Activated T-helper 17 cell treated with anti-CD3 and anti-CD28 coated beads, Interleukin-2, amount 50 U/mL, for 72 hours (primary cell): ENCODE results near the gene MLYCD. TPM values are rescaled to one million over a fixed set of nuclear protein-coding genes. Genes with fewer than 3 reads are reported as not detected.

Experiments used
- ATAC-seq: fragments of 150-1000 bp; cut with Tn5 transposase; replicated peaks from 2 replicates; pipeline ENCODE4 v1.10.0; 2021; ENCODE audit warnings: mild to moderate bottlenecking, moderate library complexity
- H3K27ac Mint-ChIP-seq: one replicate; pipeline ENCODE4 v1.8.0; 2022; ENCODE audit warnings: mixed read lengths
- H3K27me3 Mint-ChIP-seq: one replicate; pipeline ENCODE4 v1.8.0; 2022; ENCODE audit warnings: mixed read lengths
- H3K36me3 Mint-ChIP-seq: one replicate; pipeline ENCODE4 v1.8.0; 2022; ENCODE audit warnings: low read depth, mild to moderate bottlenecking, mixed read lengths
- H3K4me1 Mint-ChIP-seq: one replicate; pipeline ENCODE4 v1.8.0; 2022; ENCODE audit warnings: mixed read lengths
- H3K4me3 Mint-ChIP-seq: one replicate; pipeline ENCODE4 v1.8.0; 2022; ENCODE audit warnings: mild to moderate bottlenecking, mixed read lengths
- H3K9me3 Mint-ChIP-seq: one replicate; pipeline ENCODE4 v1.8.0; 2022; ENCODE audit warnings: mixed read lengths
- total RNA-seq, 2 donors: library from RNA; stranded (reverse); gene quantifications; one replicate each; pipeline ENCODE4 v1.2.3, GENCODE V29; 2022

MLYCD gene
- 1 to 10 TPM; 2.7 to 4.3 TPM for total RNA-seq

- H3K9me3 Mint-ChIP-seq: no peaks in the 10 kb centered on the region
- ATAC-seq: peak; percentile 95
- peak within 1 kb of the TSS; percentile 92 for H3K4me3 Mint-ChIP-seq
- H3K36me3 Mint-ChIP-seq: peaks cover 6% of the 10 kb centered on the region
- H3K4me1 Mint-ChIP-seq: peaks cover 28% of the 10 kb centered on the region
- H3K27ac Mint-ChIP-seq: peak within 1 kb of the TSS; percentile 89
- H3K27me3 Mint-ChIP-seq: peaks cover 4% of the 10 kb centered on the region
Measured at GRCh38 chr16:83898463-83899271, at the start of gene MLYCD. TSS of gene MLYCD (plus strand) at chr16:83899115. CDS start at chr16:83899145, 30 bp downstream.

GRCh38 chr16:83849421-83849820 is 49.5 kb upstream of the MLYCD start:
- Mint-ChIP-seq H3K9me3 (no peaks in the 10 kb centered on the region), H3K4me3 (no peak overlapping the region), H3K4me1 (no peaks in the 10 kb centered on the region), H3K36me3 (no peaks in the 10 kb centered on the region), H3K27me3 (peaks cover 16% of the 10 kb centered on the region), H3K27ac (no peak overlapping the region)
- no peak for ATAC-seq

GRCh38 chr16:83850947-83851346 is 48.0 kb upstream of the MLYCD start:
- no peak overlapping the region for H3K27ac Mint-ChIP-seq
- no peak overlapping the region for H3K4me3 Mint-ChIP-seq
- no peaks in the 10 kb centered on the region for H3K9me3 Mint-ChIP-seq
- no peak for ATAC-seq
- H3K36me3 Mint-ChIP-seq: no peaks in the 10 kb centered on the region
- peaks cover 16% of the 10 kb centered on the region for H3K27me3 Mint-ChIP-seq
- H3K4me1 Mint-ChIP-seq: no peaks in the 10 kb centered on the region

GRCh38 chr16:83851473-83851872 is 47.4 kb upstream of the MLYCD start:
- Mint-ChIP-seq H3K27ac (no peak overlapping the region), H3K27me3 (peaks cover 16% of the 10 kb centered on the region), H3K4me3 (no peak overlapping the region), H3K36me3 (no peaks in the 10 kb centered on the region), H3K9me3 (no peaks in the 10 kb centered on the region), H3K4me1 (no peaks in the 10 kb centered on the region)
- no peak for ATAC-seq

- Mint-ChIP-seq H3K9me3 (no peaks in the 10 kb centered on the region), H3K36me3 (no peaks in the 10 kb centered on the region), H3K4me3 (no peak overlapping the region), H3K27ac (no peak overlapping the region), H3K27me3 (peaks cover 13% of the 10 kb centered on the region), H3K4me1 (no peaks in the 10 kb centered on the region)
- ATAC-seq: no peak
Measured at GRCh38 chr16:83852774-83853173, 46.1 kb upstream of the MLYCD start.

GRCh38 chr16:83853834-83854233 is 45.1 kb upstream of the MLYCD start:
- Mint-ChIP-seq H3K4me1 (no peaks in the 10 kb centered on the region), H3K4me3 (no peak overlapping the region), H3K36me3 (no peaks in the 10 kb centered on the region), H3K27ac (no peak overlapping the region), H3K9me3 (no peaks in the 10 kb centered on the region), H3K27me3 (peaks cover 13% of the 10 kb centered on the region)
- ATAC-seq: no peak

- Mint-ChIP-seq H3K4me3 (no peak overlapping the region), H3K36me3 (no peaks in the 10 kb centered on the region), H3K27ac (no peak overlapping the region), H3K4me1 (no peaks in the 10 kb centered on the region), H3K27me3 (peaks cover 13% of the 10 kb centered on the region), H3K9me3 (no peaks in the 10 kb centered on the region)
- no peak for ATAC-seq
Measured at GRCh38 chr16:83854420-83854819, 44.5 kb upstream of the MLYCD start.

- H3K4me3 Mint-ChIP-seq: no peak overlapping the region
- H3K9me3 Mint-ChIP-seq: no peaks in the 10 kb centered on the region
- peaks cover 9% of the 10 kb centered on the region for H3K27me3 Mint-ChIP-seq
- H3K27ac Mint-ChIP-seq: no peak overlapping the region
- H3K36me3 Mint-ChIP-seq: no peaks in the 10 kb centered on the region
- no peaks in the 10 kb centered on the region for H3K4me1 Mint-ChIP-seq
- ATAC-seq: no peak
Measured at GRCh38 chr16:83856792-83857191, 42.1 kb upstream of the MLYCD start.

GRCh38 chr16:83859265-83859664 is 39.6 kb upstream of the MLYCD start:
- Mint-ChIP-seq H3K4me3 (no peak overlapping the region), H3K4me1 (no peaks in the 10 kb centered on the region), H3K9me3 (peaks cover 4% of the 10 kb centered on the region), H3K27ac (no peak overlapping the region), H3K27me3 (peaks cover 4% of the 10 kb centered on the region), H3K36me3 (no peaks in the 10 kb centered on the region)
- no peak for ATAC-seq

GRCh38 chr16:83862661-83863060 is 36.3 kb upstream of the MLYCD start:
- Mint-ChIP-seq H3K4me1 (no peaks in the 10 kb centered on the region), H3K36me3 (no peaks in the 10 kb centered on the region), H3K4me3 (no peak overlapping the region), H3K27ac (no peak overlapping the region), H3K27me3 (peaks cover 20% of the 10 kb centered on the region), H3K9me3 (peaks cover 13% of the 10 kb centered on the region)
- no peak for ATAC-seq

GRCh38 chr16:83863682-83864081 is 35.2 kb upstream of the MLYCD start:
- no peak overlapping the region for H3K27ac Mint-ChIP-seq
- no peak for ATAC-seq
- H3K9me3 Mint-ChIP-seq: peaks cover 13% of the 10 kb centered on the region
- no peaks in the 10 kb centered on the region for H3K4me1 Mint-ChIP-seq
- no peaks in the 10 kb centered on the region for H3K36me3 Mint-ChIP-seq
- H3K27me3 Mint-ChIP-seq: peaks cover 25% of the 10 kb centered on the region
- H3K4me3 Mint-ChIP-seq: no peak overlapping the region

- no peak for ATAC-seq
- Mint-ChIP-seq H3K27me3 (peaks cover 42% of the 10 kb centered on the region), H3K4me1 (no peaks in the 10 kb centered on the region), H3K27ac (no peak overlapping the region), H3K4me3 (no peak overlapping the region), H3K9me3 (peaks cover 9% of the 10 kb centered on the region), H3K36me3 (no peaks in the 10 kb centered on the region)
Measured at GRCh38 chr16:83870830-83871229, 28.1 kb upstream of the MLYCD start.

GRCh38 chr16:83878838-83879237 is 20.1 kb upstream of the MLYCD start:
- Mint-ChIP-seq H3K9me3 (no peaks in the 10 kb centered on the region), H3K4me1 (no peaks in the 10 kb centered on the region), H3K36me3 (no peaks in the 10 kb centered on the region), H3K4me3 (no peak overlapping the region), H3K27me3 (peaks cover 28% of the 10 kb centered on the region), H3K27ac (no peak overlapping the region)
- no peak for ATAC-seq

- Mint-ChIP-seq H3K4me3 (no peak overlapping the region), H3K27ac (no peak overlapping the region), H3K4me1 (no peaks in the 10 kb centered on the region), H3K9me3 (no peaks in the 10 kb centered on the region), H3K36me3 (no peaks in the 10 kb centered on the region), H3K27me3 (peaks cover 14% of the 10 kb centered on the region)
- no peak for ATAC-seq
Measured at GRCh38 chr16:83882163-83882885, 16.6 kb upstream of the MLYCD start.
